Stimulated activated CD4-positive, alpha-beta T cell treated with anti-CD3 and anti-CD28 coated beads, TNF-alpha, amount 100 ng/mL, for 1 hour (primary cell): ENCODE results near the gene MMP2.

ENCODE experiments used
- DNase-seq, 3 donors: peaks; one replicate each; pipeline ENCODE4 v3.0.0-alpha.2; 2020; ENCODE audit warnings: low read depth in 3 of 3, low spot score in 1 of 3

MMP2 gene

DNA sequence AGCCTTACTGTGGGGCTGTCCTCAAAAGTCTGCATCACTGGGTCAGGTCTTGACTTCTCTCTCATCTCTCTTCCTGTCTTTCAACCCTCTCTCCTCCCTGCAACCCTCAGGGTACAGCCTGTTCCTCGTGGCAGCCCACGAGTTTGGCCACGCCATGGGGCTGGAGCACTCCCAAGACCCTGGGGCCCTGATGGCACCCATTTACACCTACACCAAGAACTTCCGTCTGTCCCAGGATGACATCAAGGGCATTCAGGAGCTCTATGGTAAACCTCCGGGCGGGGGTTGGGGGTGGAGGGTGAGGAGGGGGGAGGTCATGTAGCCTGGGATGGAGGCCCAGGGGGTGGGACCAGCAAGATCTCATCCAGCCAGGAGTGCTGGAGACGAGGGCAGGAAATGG lies 12.7 kb downstream of the MMP2 start:
- DNase-seq = no peak

- DNase-seq = no peak
Observed at GRCh38 chr16:55492756-55493380, 13.9 kb downstream of the MMP2 start.

- no peak for DNase-seq
Observed at GRCh38 chr16:55494994-55495421, 16.0 kb downstream of the MMP2 start.

DNA sequence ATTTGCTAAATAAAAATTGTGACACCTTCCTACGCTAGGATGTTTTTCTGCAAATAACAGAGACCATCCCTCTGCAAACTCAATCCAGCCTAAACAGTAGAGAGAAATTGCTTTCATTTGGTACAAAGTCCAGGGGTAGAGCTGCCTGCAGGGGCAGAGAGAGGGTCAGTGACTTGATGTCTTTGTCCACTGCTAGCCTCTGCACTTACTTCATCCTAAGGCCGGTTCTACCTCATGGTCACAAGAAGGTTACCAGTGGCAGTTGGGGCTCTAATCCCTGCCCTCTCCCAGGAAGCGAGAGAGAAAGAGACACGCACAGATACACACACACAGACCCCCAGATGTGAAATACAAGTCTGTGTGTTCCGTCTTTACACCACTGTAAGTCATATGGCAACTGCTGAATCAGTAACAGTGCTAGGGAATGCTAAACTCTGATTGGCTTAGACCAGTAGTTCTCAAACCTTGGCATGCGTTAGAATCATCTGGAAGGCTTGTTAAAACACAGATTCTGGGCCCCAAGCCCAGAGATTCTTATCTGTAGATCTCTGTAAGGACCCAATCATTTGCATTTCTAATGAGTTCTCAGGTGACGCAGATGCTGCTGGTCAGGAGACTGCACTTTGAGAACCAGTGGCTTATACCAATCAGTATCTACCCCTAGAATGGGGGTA lies 16.8 kb downstream of the MMP2 start:
- DNase-seq = no peak

- no peak for DNase-seq
Observed at GRCh38 chr16:55496509-55497145, 17.6 kb downstream of the MMP2 start.

DNA sequence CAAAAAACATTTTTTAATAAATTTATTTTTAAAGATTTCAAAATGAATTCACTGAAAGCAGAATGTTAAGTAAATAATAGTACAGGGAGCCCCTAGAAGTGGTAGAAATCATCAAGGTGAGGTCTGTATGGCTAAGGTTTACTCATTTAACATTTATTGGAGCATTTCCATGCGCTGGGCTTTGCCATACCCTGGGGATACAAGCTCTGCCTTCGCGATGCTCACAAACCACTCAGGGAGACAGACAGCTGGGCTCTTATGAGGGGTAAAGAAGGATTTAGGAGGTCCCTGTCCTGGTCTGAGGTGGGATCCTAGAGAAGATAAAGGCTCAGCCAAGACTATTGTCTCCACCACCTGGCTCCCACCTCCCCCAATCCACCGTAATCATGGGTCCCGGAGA lies 18.6 kb downstream of the MMP2 start:
- no peak for DNase-seq

- no peak for DNase-seq
Observed at GRCh38 chr16:55498101-55498500, 19.1 kb downstream of the MMP2 start.

GRCh38 chr16:55499281-55499680 lies 20.3 kb downstream of the MMP2 start:
- DNase-seq = no peak

DNA sequence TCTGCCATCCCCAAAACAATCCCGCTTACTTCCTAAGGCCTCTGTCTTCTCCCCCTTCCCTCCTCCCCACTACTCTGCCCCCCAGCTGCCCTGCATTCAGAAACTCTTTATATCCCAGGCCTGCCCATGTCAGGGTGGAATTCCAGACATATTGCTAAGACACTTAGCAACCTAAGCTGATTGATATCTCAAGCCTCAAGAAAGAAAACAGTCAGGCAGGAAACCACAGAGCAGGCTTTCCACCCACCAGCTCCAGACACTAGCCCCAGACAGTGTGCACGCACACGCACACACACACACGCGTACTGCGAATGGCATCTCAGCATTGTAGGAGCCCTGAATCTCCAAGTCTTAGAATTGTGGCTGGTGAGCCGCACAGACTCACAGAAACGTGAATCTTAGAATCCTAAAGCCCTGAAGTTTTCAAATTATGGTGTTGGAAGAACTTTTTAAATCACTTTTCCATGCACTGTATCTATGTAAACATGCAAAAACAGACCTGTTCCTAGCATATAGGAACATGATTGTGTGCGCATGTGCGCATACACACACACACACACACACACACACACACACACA lies 21.0 kb downstream of the MMP2 start:
- DNase-seq = no peak

- no peak for DNase-seq
Observed at GRCh38 chr16:55500530-55501011, 21.6 kb downstream of the MMP2 start.

DNA sequence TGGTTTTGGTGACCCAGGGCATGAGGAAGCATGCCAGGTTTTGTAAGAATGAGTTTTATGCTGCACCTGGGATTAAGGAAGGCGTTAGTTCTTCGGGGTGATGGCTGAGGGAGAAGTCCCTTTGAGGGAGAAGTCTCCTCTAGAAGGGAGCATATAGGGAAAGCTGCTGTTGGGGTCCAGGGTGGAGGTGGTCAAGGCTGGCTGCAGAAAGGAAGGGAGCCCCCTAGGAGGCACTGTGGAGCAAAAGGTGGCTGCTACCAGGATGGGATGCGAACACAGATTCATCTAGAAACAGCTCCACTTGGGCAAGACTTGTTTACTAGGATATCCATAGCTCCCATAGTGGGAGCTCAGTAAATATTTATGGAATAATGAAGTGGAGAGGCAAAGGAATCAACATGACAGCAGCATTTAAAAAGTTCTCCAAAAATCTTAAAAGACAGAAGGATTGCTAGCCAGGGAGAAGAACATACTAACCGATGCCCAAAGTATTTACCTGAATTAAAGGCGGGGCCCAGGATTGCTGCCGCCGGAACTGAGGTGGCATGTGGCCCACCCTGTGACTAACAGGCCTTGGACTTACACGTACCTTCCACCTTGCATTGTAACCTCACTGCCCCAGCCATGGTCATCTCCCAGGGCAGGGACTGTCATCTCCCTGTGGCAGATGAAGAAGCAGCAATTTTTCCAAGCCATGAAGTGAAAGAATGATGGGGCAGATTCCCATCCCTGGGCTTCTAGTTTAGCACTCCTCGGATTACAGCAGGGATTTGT lies 22.7 kb downstream of the MMP2 start:
- DNase-seq = no peak

- DNase-seq = no peak
Observed at GRCh38 chr16:55502801-55503366, 23.9 kb downstream of the MMP2 start.

DNA sequence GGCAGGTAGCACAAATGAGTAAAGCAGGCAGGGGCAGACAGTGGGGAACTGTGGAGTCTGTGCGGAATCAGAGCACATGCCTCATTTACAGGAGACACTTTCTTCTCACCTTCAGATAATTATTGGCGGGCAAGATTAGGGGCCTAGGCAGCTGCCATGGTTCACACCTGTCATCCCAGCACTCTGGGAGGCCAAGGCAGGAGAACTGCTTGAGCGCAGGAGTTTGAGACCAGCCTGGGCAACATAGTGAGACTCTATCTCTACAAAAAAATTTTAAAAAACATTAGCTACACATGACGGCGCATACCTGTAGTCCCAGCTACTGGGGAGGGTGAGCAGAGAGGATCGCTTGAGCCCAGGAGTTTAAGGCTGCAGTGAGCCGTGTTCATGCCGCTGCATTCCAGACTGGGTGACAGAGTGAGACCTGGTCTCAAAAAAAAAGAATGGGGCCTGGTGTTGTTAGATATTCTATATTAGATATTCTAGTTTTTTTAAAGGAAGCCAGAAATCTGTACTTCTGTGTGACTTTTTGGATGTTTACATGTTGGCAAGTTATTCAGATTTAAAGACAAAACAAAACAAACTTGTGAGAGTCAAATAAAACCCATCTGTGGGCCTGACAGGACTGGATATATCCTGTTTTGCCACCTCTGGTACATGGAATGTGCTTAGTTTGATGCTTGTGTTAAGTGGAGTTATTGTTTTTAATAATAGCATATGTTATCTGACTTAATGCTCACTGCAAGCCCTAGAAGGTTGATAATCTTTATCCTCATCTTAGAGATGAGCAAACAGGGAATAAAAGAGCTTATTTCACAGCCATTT lies 24.9 kb downstream of the MMP2 start:
- no peak for DNase-seq

- DNase-seq = no peak
Observed at GRCh38 chr16:55505333-55506015, 26.5 kb downstream of the MMP2 start.

DNA sequence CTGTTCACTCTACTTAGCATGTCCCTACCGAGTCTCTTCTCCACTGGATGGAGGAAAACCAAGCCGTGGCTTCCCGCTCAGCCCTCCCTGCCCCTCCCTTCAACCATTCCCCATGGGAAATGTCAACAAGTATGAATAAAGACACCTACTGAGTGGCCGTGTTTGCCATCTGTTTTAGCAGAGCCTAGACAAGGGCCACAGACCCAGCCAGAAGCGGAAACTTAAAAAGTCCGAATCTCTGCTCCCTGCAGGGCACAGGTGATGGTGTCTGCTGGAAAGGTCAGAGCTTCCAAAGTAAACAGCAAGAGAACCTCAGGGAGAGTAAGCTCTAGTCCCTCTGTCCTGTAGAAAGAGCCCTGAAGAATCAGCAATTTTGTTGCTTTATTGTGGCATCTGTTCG lies 27.1 kb downstream of the MMP2 start:
- no peak for DNase-seq

DNA sequence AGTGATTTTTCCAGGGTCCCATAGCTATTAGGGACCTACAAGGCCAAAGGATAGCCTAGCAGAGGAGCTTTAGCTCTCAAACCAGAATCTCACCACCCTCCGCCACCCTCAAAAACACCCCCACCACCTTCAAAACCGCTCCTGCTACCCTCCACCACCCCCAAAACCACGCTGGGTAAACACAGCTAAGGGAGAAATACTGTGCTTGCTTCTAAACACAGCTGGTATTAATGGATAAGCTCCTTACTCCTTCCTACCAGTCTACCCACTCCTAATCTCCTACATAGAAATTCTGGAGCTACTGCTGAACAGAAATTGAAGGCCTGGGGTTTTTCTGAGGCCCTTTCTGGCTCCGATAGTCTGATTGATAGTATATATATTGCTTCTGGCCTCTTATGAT lies 27.7 kb downstream of the MMP2 start:
- DNase-seq = no peak

GRCh38 chr16:55508271-55508921 lies 29.4 kb downstream of the MMP2 start:
- no peak for DNase-seq

- DNase-seq = peak in 1 of 3 donors; percentile 16
Observed at GRCh38 chr16:55508941-55509931, 30.2 kb downstream of the MMP2 start, which contains the start of gene LPCAT2. Gene LPCAT2 (plus strand): TSS chr16:55509072. CDS start chr16:55509182, 110 bp downstream.
